Vagina (tissue), 2 donors: ENCODE data around the gene MIPEP.

Experiments used
- POLR2A ChIP-seq, 2 donors: fragments of 450-650 bp; IDR thresholded peaks; one replicate each; pipeline ENCODE4 v1.6.1; 2017; ENCODE audit warnings: antibody characterized with exemption in 2 of 2, mild to moderate bottlenecking in 2 of 2, moderate library complexity in 2 of 2
- POLR2AphosphoS5 ChIP-seq, 2 donors: sonication (generic); formaldehyde crosslinking; IDR thresholded peaks; one replicate each; pipeline ENCODE4 v1.9.0; 2017; ENCODE audit warnings: antibody characterized with exemption in 2 of 2, mild to moderate bottlenecking in 2 of 2, low read depth in 1 of 2; ENCODE audit not compliant: insufficient read depth in 1 of 2
- TF ChIP-seq, protein P1 (sequence below), 3 experiments: fragments of 450-650 bp in 2 of 3; fragments of 200-600 bp in 1 of 3; sonication (generic) in 1 of 3; IDR thresholded peaks; one replicate each; pipeline ENCODE4 v1.5.1; 2017 to 2019; ENCODE audit warnings: antibody characterized with exemption in 3 of 3, mild to moderate bottlenecking in 2 of 3, moderate library complexity in 2 of 3

DNA sequence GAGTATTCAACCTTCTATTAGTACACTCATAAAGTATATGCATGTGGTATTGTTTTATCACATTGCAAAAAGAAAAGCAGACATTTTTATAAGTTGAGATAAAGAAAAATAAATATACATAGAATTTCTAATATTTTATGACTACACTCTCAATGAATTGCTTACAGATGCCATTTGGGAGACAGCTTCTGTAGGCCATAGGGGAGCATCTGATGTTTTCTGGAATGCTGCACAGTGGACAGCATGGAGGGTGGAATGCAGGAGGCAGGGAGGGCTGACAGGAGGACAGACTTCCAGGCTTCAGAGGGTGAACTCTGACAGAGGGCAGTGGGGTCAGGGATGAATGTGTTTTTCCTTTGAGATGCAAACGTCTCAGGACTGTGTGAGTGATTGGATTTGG, 45.8 kb downstream of the MIPEP start:
- TF ChIP-seq, protein P1, sequence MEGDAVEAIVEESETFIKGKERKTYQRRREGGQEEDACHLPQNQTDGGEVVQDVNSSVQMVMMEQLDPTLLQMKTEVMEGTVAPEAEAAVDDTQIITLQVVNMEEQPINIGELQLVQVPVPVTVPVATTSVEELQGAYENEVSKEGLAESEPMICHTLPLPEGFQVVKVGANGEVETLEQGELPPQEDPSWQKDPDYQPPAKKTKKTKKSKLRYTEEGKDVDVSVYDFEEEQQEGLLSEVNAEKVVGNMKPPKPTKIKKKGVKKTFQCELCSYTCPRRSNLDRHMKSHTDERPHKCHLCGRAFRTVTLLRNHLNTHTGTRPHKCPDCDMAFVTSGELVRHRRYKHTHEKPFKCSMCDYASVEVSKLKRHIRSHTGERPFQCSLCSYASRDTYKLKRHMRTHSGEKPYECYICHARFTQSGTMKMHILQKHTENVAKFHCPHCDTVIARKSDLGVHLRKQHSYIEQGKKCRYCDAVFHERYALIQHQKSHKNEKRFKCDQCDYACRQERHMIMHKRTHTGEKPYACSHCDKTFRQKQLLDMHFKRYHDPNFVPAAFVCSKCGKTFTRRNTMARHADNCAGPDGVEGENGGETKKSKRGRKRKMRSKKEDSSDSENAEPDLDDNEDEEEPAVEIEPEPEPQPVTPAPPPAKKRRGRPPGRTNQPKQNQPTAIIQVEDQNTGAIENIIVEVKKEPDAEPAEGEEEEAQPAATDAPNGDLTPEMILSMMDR (IDR thresholded peaks at IDR 0.05), result no peak
- TF ChIP-seq POLR2AphosphoS5 (IDR thresholded peaks at IDR 0.05; ENCODE audit: insufficient read depth in 1 of 2, low read depth in 1 of 2) (no peak), POLR2A (IDR thresholded peaks at IDR 0.05) (no peak)
